ENCODE measurements around the gene PXMP2. TPM values are rescaled to one million over a fixed set of nuclear protein-coding genes. Genes with fewer than 3 reads are reported as not detected.

The PXMP2 gene
- polyA plus RNA-seq, 2 donors: 5.1 to 15.7 TPM

GRCh38 chr12:132718644-132719043 lies 31.3 kb downstream of the PXMP2 start:
- 91% methylated on average over 19 to 21 of the region's 21 CpGs for WGBS, 2 donors
- no peaks in the 10 kb centered on the region for H3K4me1 ChIP-seq (ENCODE audit: control insufficient read depth in 2 of 2, insufficient read depth in 2 of 2, low read length in 1 of 2)
- H3K27me3 ChIP-seq (ENCODE audit: control insufficient read depth in 1 of 2, insufficient read depth in 2 of 2, low read length in 2 of 2): no peaks in the 10 kb centered on the region
- H3K27ac ChIP-seq (ENCODE audit: low read depth in 2 of 2, low read length in 1 of 2): no peak overlapping the region
- no peaks in the 10 kb centered on the region for H3K9me3 ChIP-seq (ENCODE audit: control insufficient read depth in 2 of 2, insufficient read depth in 1 of 2, low read depth in 1 of 2, low read length in 1 of 2)
- H3K4me3 ChIP-seq (ENCODE audit: low read depth in 1 of 2, low read length in 2 of 2): no peak overlapping the region
- H3K36me3 ChIP-seq (ENCODE audit: control insufficient read depth in 2 of 2, insufficient read depth in 2 of 2, low read length in 1 of 2): peaks cover 4 to 52% of the 10 kb centered on the region in 2 donors

- Histone ChIP-seq H3K4me1 (ENCODE audit: control insufficient read depth in 2 of 2, insufficient read depth in 2 of 2, low read length in 1 of 2) (no peaks in the 10 kb centered on the region), H3K36me3 (ENCODE audit: control insufficient read depth in 2 of 2, insufficient read depth in 2 of 2, low read length in 1 of 2) (peaks cover 7 to 53% of the 10 kb centered on the region in 2 donors), H3K4me3 (ENCODE audit: low read depth in 1 of 2, low read length in 2 of 2) (no peak overlapping the region), H3K27ac (ENCODE audit: low read depth in 2 of 2, low read length in 1 of 2) (no peak overlapping the region), H3K9me3 (ENCODE audit: control insufficient read depth in 2 of 2, insufficient read depth in 1 of 2, low read depth in 1 of 2, low read length in 1 of 2) (no peaks in the 10 kb centered on the region), H3K27me3 (ENCODE audit: control insufficient read depth in 1 of 2, insufficient read depth in 2 of 2, low read length in 2 of 2) (no peaks in the 10 kb centered on the region)
- 86 to 92% methylated on average over 31 of the region's 31 CpGs for WGBS, 2 donors
These were observed 32.0 kb downstream of the PXMP2 start for GRCh38 chr12:132719141-132719953.

DNA sequence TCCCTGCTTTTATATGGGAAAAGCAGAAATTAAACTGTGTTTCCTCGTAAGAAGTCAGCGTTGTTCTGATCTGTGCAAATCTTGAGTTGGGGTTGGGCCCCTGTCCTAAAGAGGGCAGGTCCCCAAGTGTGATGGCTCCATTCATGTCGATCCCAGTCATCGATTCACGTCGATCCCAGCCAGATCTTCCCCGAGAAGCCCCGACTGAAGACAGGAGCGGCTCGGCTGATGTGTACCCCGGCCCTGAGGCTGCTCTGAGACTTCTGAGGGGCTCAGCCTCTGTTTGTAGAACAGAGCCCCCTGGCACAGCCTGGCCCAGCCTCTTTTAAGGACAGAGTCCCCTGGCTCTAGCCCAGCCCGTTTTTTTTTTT lies 32.6 kb downstream of the PXMP2 start:
- H3K27me3 ChIP-seq (ENCODE audit: control insufficient read depth in 1 of 2, insufficient read depth in 2 of 2, low read length in 2 of 2): no peaks in the 10 kb centered on the region
- WGBS, 2 donors: 91 to 93% methylated on average over 12 of the region's 12 CpGs
- H3K9me3 ChIP-seq (ENCODE audit: control insufficient read depth in 2 of 2, insufficient read depth in 1 of 2, low read depth in 1 of 2, low read length in 1 of 2): no peaks in the 10 kb centered on the region
- no peak overlapping the region for H3K27ac ChIP-seq (ENCODE audit: low read depth in 2 of 2, low read length in 1 of 2)
- H3K4me3 ChIP-seq (ENCODE audit: low read depth in 1 of 2, low read length in 2 of 2): no peak overlapping the region
- no peaks in the 10 kb centered on the region for H3K4me1 ChIP-seq (ENCODE audit: control insufficient read depth in 2 of 2, insufficient read depth in 2 of 2, low read length in 1 of 2)
- H3K36me3 ChIP-seq (ENCODE audit: control insufficient read depth in 2 of 2, insufficient read depth in 2 of 2, low read length in 1 of 2): peaks cover 10 to 52% of the 10 kb centered on the region in 2 donors

DNA sequence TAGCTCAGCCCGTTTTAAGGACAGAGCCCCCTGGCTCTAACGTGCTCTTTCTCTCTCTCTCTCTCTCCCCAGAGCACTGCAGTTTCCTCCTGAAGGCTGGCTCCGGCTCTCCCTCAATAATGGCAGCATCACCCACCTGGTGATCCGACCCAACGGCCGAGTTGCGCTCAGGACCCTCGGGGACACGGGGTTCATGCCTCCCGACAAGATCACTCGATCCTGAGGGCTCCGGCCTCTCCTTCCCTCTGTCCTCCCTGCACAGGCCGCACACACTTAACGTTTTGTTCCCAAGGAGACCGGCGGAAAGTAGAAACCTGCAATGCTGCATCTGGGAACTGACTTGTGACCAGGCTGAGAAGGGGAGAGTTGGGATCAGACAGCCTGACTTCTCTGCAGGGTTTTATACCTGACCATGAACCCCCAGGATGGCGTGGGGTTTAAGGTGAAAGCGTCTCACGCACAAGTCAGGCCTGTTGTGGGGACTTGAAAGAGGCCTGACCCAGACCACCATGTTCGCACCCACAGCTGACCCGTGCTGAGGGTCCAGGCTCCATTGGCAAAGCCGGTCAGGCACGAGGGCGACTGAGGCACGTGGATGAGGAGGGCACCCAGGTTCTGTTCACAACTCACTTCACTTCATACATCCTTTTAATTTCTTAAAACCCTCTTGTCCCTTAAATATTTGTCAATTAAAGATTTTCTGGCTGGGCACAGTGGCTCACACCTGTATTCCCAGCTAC lies 33.4 kb downstream of the PXMP2 start:
- WGBS, 2 donors: 92 to 94% methylated on average over 25 of the region's 25 CpGs
- no peak overlapping the region for H3K4me3 ChIP-seq (ENCODE audit: low read depth in 1 of 2, low read length in 2 of 2)
- peaks cover 14 to 53% of the 10 kb centered on the region in 2 donors for H3K36me3 ChIP-seq (ENCODE audit: control insufficient read depth in 2 of 2, insufficient read depth in 2 of 2, low read length in 1 of 2)
- no peaks in the 10 kb centered on the region for H3K9me3 ChIP-seq (ENCODE audit: control insufficient read depth in 2 of 2, insufficient read depth in 1 of 2, low read depth in 1 of 2, low read length in 1 of 2)
- H3K4me1 ChIP-seq (ENCODE audit: control insufficient read depth in 2 of 2, insufficient read depth in 2 of 2, low read length in 1 of 2): no peaks in the 10 kb centered on the region
- H3K27me3 ChIP-seq (ENCODE audit: control insufficient read depth in 1 of 2, insufficient read depth in 2 of 2, low read length in 2 of 2): no peaks in the 10 kb centered on the region
- no peak overlapping the region for H3K27ac ChIP-seq (ENCODE audit: low read depth in 2 of 2, low read length in 1 of 2)

- Histone ChIP-seq H3K4me1 (ENCODE audit: control insufficient read depth in 2 of 2, insufficient read depth in 2 of 2, low read length in 1 of 2) (no peaks in the 10 kb centered on the region), H3K27me3 (ENCODE audit: control insufficient read depth in 1 of 2, insufficient read depth in 2 of 2, low read length in 2 of 2) (no peaks in the 10 kb centered on the region), H3K27ac (ENCODE audit: low read depth in 2 of 2, low read length in 1 of 2) (no peak overlapping the region), H3K4me3 (ENCODE audit: low read depth in 1 of 2, low read length in 2 of 2) (no peak overlapping the region), H3K9me3 (ENCODE audit: control insufficient read depth in 2 of 2, insufficient read depth in 1 of 2, low read depth in 1 of 2, low read length in 1 of 2) (no peaks in the 10 kb centered on the region), H3K36me3 (ENCODE audit: control insufficient read depth in 2 of 2, insufficient read depth in 2 of 2, low read length in 1 of 2) (peaks cover 20 to 57% of the 10 kb centered on the region in 2 donors)
- 89 to 90% methylated on average over 30 of the region's 30 CpGs for WGBS, 2 donors
These were observed 35.8 kb downstream of the PXMP2 start for GRCh38 chr12:132723015-132723763.

GRCh38 chr12:132723764-132724140 lies 36.4 kb downstream of the PXMP2 start:
- no peaks in the 10 kb centered on the region for H3K9me3 ChIP-seq (ENCODE audit: control insufficient read depth in 2 of 2, insufficient read depth in 1 of 2, low read depth in 1 of 2, low read length in 1 of 2)
- H3K27ac ChIP-seq (ENCODE audit: low read depth in 2 of 2, low read length in 1 of 2): no peak overlapping the region
- H3K4me1 ChIP-seq (ENCODE audit: control insufficient read depth in 2 of 2, insufficient read depth in 2 of 2, low read length in 1 of 2): no peaks in the 10 kb centered on the region
- H3K36me3 ChIP-seq (ENCODE audit: control insufficient read depth in 2 of 2, insufficient read depth in 2 of 2, low read length in 1 of 2): peaks cover 22 to 59% of the 10 kb centered on the region in 2 donors
- H3K4me3 ChIP-seq (ENCODE audit: low read depth in 1 of 2, low read length in 2 of 2): no peak overlapping the region
- WGBS, 2 donors: 92 to 93% methylated on average over 2 of the region's 2 CpGs
- H3K27me3 ChIP-seq (ENCODE audit: control insufficient read depth in 1 of 2, insufficient read depth in 2 of 2, low read length in 2 of 2): no peaks in the 10 kb centered on the region

- no peaks in the 10 kb centered on the region for H3K27me3 ChIP-seq (ENCODE audit: control insufficient read depth in 1 of 2, insufficient read depth in 2 of 2, low read length in 2 of 2)
- no peak overlapping the region for H3K27ac ChIP-seq (ENCODE audit: low read depth in 2 of 2, low read length in 1 of 2)
- H3K4me3 ChIP-seq (ENCODE audit: low read depth in 1 of 2, low read length in 2 of 2): no peak overlapping the region
- 85 to 86% methylated on average over 30 of the region's 30 CpGs for WGBS, 2 donors
- H3K4me1 ChIP-seq (ENCODE audit: control insufficient read depth in 2 of 2, insufficient read depth in 2 of 2, low read length in 1 of 2): no peaks in the 10 kb centered on the region
- no peaks in the 10 kb centered on the region for H3K9me3 ChIP-seq (ENCODE audit: control insufficient read depth in 2 of 2, insufficient read depth in 1 of 2, low read depth in 1 of 2, low read length in 1 of 2)
- peaks cover 22 to 52% of the 10 kb centered on the region in 2 donors for H3K36me3 ChIP-seq (ENCODE audit: control insufficient read depth in 2 of 2, insufficient read depth in 2 of 2, low read length in 1 of 2)
These were observed 37.3 kb downstream of the PXMP2 start for GRCh38 chr12:132724506-132725241.

DNA sequence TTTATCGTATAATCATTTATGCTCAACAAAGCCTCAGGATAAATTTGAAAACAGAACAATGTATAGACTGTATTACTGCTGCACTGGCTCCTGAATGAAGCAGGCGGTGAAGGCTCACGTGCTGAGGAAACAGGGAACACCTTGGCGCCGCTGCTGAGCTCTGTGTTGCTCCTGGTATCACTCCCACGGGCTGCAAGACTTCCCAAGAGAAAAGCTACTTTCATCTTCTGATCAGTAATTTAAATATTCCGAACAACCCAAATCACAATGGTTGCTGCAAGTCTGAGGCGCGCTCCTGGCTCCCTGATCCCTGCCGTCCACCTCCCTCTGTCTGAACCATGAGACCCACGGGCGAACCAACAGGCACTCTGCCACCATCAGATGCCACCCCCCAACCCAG lies 39.0 kb downstream of the PXMP2 start:
- no peak overlapping the region for H3K27ac ChIP-seq (ENCODE audit: low read depth in 2 of 2, low read length in 1 of 2)
- H3K36me3 ChIP-seq (ENCODE audit: control insufficient read depth in 2 of 2, insufficient read depth in 2 of 2, low read length in 1 of 2): peaks cover 22 to 50% of the 10 kb centered on the region in 2 donors
- H3K4me1 ChIP-seq (ENCODE audit: control insufficient read depth in 2 of 2, insufficient read depth in 2 of 2, low read length in 1 of 2): no peaks in the 10 kb centered on the region
- no peaks in the 10 kb centered on the region for H3K27me3 ChIP-seq (ENCODE audit: control insufficient read depth in 1 of 2, insufficient read depth in 2 of 2, low read length in 2 of 2)
- H3K9me3 ChIP-seq (ENCODE audit: control insufficient read depth in 2 of 2, insufficient read depth in 1 of 2, low read depth in 1 of 2, low read length in 1 of 2): no peaks in the 10 kb centered on the region
- WGBS, 2 donors: 95 to 98% methylated on average over 12 of the region's 12 CpGs
- no peak overlapping the region for H3K4me3 ChIP-seq (ENCODE audit: low read depth in 1 of 2, low read length in 2 of 2)

Measured in esophagus (tissue), 2 donors.